ENCODE measurements around the gene NAPA. TPM values are rescaled to one million over a fixed set of nuclear protein-coding genes. Genes with fewer than 3 reads are reported as not detected.
"Not testable (repeated sequence)": the region's sequence is repeated elsewhere in the genome, so short reads cannot be mapped to it uniquely, and the experiment has no call there.

The NAPA gene
- total RNA-seq, 1 experiment from 2014 or later, result 25.4 TPM

GRCh38 chr19:47487551-47488515 is 27.0 kb downstream of the NAPA start:
- DNase-seq (ENCODE audit: extremely low read depth, low read depth), result no peak

DNA sequence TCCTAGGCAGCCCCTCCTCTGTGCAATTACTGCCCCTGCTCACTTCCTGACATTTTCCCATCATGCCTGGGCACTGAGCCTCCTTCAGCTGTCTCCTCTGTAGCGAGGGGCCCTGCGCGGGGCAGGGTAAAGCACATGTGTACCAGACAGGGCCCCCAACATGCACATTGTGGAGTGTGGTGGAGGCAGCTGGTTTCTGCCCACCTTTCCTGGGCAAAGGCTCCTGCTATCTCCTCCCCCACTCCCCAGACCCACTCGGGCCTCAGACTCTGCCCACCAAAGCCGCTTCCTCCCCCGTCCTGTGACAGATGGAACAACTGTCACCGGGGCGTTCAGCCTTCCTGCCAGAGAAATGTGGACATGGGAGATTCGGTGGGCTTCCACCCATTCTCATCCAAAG is 28.0 kb downstream of the NAPA start:
- no peak for DNase-seq (ENCODE audit: extremely low read depth, low read depth)

DNA sequence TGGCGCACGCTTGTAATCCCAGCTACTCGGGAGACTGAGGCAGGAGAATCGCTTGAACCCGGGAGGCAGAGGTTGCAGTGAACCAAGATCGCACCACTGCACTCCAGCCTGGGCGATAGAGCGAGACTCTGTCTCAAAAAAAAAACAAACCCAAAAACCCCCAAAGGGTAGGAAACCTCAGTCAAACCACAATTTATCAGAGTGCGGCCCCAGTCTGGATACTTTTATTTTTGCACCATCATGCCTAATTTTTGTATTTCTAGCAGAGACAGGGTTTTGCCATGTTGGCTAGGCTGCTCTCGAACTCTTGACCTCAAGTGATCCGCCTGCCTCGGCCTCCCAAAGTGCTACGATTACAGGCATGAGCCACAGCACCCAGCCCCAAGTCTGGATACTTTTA is 28.6 kb downstream of the NAPA start:
- not testable (repeated sequence) for DNase-seq (ENCODE audit: extremely low read depth, low read depth)

- DNase-seq (ENCODE audit: extremely low read depth, low read depth), result no peak
Observed at GRCh38 chr19:47485210-47485609, 29.7 kb downstream of the NAPA start.

DNA sequence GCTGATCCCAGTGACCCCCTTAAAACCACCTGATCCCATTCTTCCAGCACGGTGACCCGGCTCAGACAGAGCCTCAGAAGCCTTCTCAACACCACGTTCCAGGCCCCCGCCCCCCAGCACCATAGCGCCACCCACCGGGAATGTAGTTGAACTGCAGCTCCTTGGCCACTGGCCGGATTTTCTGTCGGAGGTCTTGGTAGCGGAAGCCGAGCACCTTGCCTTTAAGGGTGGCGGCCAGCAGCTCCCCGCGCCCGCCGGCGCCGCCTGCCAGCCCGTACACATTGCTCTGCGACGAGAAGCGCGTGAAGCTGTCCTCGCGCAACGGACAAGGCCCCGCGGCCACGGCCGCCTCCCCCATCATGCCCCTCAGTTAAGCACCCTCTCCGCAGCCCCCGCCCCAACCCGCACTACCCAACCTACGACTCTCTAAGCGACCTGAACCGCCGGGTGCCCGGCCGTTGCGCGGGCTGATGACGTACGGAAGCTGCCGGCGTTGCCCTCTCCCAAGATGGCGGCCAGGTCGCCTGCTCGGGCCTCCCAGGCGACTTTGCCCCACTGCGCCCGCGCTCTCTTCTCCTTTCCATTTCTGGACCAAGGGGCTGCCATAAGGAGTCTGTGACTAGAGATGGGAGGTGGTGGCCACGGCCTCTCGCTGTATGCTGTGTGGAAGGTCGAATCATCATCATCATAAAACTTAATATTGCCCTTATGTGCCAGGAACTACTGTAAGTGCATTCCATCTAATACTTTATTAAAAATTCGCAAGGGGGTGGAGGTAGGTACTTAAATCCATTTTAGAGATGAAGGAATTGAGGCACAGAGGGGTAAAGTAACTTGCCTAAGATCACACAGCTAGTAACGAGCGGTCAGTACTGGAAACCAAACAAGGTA is 30.8 kb downstream of the NAPA start, which contains the start of gene KPTN:
KPTN (minus strand) TSS at position 420 of the 891 bp plus-strand sequence; CDS start at position 361, 59 bp downstream.
- peak; percentile 83 for DNase-seq (ENCODE audit: extremely low read depth, low read depth)

GRCh38 chr19:47483200-47483599 is 31.7 kb downstream of the NAPA start:
- no peak for DNase-seq (ENCODE audit: extremely low read depth, low read depth)

DNA sequence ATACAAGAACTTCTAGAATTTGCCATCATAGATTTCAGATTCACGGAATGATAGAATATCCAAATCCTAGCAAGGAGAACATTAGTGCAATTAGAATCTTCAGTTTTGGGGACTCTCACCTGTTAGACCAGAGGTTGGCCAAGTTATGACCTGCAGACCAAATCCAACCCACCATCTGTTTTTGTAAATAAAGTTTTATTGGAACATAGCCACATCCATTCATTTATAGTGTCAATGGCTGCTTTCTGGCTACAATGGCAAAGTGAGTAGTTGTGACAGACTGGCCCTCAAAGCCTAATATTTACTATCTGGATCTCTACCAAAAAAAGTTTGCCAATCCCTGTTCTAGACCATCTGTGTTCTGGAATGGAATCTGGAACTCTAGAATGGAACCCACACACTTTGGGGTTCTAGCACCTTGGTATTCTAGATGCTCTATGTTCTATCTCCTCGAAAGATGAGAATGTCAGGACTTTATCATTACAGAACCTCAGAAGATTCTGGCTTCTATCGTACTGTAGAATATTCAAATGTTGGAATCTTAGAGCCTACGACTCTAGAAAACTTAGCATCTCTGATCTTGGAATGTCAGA is 33.3 kb downstream of the NAPA start:
- DNase-seq (ENCODE audit: extremely low read depth, low read depth), result no peak

DNA sequence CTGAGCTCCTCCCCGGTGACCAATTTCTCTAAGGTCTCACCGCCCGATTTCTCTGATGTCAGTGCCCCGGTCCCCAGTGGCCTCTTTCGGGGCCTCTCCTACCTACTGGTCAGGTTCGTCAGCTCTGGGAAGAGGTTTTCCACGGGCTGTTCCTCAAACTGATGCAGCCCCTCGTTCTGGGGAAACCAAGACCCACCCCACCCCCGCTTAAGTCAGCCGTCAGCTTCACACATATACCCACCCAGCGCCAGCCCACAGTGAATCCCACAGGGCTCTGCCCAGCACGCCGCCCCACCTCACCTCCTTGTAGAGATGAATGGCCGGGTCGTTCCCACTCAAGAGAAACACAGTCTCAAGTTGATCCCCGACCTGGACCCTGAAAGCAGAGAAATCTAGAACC is 34.2 kb downstream of the NAPA start:
- DNase-seq (ENCODE audit: extremely low read depth, low read depth), result no peak

- no peak for DNase-seq (ENCODE audit: extremely low read depth, low read depth)
Observed at GRCh38 chr19:47479701-47480503, 35.0 kb downstream of the NAPA start.

- no peak for DNase-seq (ENCODE audit: extremely low read depth, low read depth)
Observed at GRCh38 chr19:47476438-47476972, 38.4 kb downstream of the NAPA start.

DNA sequence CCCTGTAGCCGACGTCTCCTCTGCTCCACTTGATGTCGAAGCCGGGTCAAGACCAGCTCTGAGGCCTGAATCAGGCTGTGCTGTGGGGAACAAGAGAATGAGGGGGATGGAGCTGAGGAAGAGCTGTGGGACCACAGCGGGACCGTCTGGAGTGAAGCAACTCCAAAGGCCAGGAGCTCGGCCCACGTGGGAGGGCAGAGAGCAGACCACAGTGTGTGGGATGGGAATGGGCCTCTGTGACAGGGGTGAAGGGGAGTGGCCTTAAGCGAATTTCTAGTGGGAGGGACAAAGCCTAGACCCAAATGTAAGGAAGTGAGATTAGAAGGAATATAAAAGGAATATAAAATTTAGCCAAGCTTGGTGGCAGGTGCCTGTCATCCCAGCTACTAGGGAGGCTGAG is 39.4 kb downstream of the NAPA start:
- DNase-seq (ENCODE audit: extremely low read depth, low read depth), result no peak

DNA sequence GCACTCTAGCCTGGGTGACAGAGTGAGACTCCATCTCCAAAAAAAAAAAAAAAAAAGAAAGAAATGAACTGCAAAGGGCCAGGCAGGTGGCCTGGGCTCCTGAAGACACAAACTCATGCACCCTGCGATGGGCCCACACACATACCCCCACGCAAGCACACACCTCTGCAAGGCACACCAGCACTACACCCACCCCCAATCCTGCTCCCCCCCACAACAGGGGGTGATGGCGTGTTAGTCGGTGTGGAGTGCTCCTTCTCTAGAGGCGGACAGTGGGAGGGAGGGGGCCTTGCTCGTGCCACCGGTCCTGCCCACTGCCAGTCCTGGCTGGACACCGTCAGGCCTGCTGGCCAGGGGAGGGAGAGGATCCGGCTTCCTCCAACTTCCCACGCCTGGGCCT is 41.5 kb downstream of the NAPA start:
- no peak for DNase-seq (ENCODE audit: extremely low read depth, low read depth)

- peak; percentile 24 for DNase-seq (ENCODE audit: extremely low read depth, low read depth)
Observed at GRCh38 chr19:47471733-47472457, 43.0 kb downstream of the NAPA start, which contains the start of gene SLC8A2. Gene SLC8A2, minus strand, starts transcription at chr19:47471893. Its CDS starts 5,490 bp downstream, at chr19:47466403.

- no peak for DNase-seq (ENCODE audit: extremely low read depth, low read depth)
Observed at GRCh38 chr19:47471381-47471732, 43.5 kb downstream of the NAPA start.

DNA sequence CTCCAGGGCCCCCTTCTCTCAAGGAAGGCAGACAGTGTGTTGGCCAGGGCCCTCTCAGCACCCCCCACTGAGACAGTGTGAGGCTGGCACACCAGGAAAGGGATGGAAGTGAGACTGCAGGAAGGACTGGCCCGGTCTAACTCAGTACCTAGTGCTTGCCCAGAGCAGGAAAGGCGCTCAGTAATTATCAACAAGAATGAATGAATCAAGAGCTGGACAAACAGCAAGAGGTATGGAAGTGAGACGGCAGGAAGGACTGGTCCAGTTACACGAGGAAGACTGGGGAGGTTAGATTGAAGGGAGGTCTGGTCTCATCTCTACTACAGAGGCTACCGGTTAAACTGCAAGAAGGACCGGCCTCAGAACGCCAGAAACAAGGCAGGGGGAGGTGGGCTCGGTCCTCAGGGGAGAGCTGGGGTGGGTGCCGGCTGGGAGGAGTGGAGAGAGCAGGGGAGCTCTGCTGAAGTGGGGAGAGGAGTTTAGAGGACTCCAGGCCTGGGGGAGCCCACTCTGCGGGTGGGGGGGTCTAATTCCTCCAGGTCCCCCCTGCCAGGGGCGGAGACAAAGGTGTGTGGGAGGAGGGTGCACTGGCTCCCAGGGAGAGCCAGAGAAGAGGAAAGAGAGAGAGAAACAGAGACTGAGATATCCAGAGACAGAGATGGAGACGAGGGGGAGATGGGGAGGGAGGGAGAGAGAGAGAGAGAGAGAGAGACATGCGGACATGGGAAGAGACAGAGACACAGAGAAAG is 44.2 kb downstream of the NAPA start:
- DNase-seq (ENCODE audit: extremely low read depth, low read depth), result no peak

- DNase-seq (ENCODE audit: extremely low read depth, low read depth), result no peak
Observed at GRCh38 chr19:47469719-47470118, 45.1 kb downstream of the NAPA start.

- DNase-seq (ENCODE audit: extremely low read depth, low read depth), result no peak
Observed at GRCh38 chr19:47469363-47469700, 45.5 kb downstream of the NAPA start.

DNA sequence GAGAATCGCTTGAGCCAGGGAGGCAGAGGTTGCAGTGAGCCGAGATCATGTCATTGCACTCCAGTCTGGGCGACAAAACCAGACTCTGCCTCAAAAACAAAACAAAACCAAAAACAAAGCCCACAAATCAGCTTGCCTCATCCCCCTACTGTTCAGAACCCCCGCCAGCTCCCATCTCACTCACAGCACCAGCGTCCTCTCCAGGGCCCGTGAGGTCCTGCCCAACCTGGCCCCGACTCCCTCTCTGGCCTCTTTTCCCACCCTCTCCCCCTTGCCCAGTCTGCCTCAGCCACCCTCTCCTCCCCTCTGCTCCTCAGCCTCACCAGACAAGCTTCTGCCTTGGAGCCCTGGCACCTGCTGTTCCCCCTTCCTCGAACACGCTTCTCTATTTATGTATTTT is 46.9 kb downstream of the NAPA start:
- DNase-seq (ENCODE audit: extremely low read depth, low read depth), result no peak

DNA sequence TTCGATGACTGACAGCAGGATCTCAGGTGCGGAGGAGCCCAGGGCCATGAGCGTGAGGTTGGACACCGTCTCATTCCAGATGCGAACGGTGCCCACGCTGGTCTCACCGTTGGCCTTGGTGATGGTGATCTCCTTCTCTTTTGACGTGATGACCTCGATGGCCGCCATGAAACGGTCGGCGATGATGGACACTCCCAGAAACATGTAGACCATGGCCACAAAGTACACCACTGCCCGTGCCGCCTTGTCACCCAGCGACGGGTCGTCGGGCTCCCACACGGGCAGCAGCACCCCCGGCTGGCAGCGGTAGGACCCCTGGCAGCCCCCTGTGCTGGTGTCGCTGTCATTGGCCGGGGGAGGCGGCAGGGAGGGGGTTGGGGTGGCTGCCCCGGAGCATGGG is 48.9 kb downstream of the NAPA start:
- DNase-seq (ENCODE audit: extremely low read depth, low read depth), result no peak

Measured in NCI-H460 (cell line).